Stimulated activated CD4-positive, alpha-beta T cell treated with anti-CD3 and anti-CD28 coated beads, Interleukin-12 subunit alpha, Interleukin-12 subunit beta, amount 100 ng/mL, for 4 hours (primary cell): ENCODE measurements around the gene IFI27L1.

Experiments used
- DNase-seq: peaks from one replicate; pipeline ENCODE4 v3.0.0-alpha.2; 2020

The IFI27L1 gene

DNA sequence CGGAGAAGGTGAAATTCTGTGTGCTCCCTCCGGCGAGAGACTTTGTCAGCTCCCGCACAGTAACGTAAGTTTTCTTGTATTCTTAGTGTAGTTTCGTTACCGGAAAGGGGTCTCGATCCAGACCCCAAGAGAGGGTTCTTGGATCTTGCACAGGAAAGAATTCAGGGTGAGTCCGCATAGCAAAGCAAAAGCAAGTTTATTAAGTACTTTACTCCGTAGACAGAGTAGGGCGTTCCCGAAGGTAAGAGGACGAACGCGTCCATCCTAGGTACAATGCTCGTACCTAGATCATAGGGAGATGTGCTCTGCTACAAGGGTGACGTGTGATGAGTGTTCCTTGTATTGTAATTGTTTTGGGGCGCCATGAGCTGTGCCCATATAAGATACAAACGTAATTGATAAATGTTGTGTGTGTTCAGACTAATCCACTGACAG, 293 bp downstream of the IFI27L1 start:
- DNase-seq, result no peak

- no peak for DNase-seq
Observed at GRCh38 chr14:94087891-94088290, 6.8 kb downstream of the IFI27L1 start.

DNA sequence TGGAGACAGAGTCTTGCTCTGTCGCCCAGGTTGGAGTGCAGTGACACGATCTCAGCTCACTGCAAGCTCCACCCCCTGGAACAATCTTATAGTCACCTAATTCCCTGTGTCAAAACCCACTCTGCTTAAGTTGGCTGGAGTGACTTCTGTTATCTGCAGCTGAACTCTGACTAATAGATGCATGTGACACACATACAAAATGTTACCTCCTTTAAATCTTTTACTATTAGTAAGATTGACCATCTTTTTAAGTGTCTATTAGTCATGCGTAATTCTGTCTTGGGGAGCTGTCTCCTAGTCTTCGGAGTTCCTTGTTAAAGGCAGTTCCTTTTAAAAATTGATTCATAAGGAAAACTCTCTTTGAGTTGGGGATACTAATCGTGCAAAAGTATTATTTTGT, 7.4 kb downstream of the IFI27L1 start:
- no peak for DNase-seq

- no peak for DNase-seq
Observed at GRCh38 chr14:94089479-94089878, 8.4 kb downstream of the IFI27L1 start.

DNA sequence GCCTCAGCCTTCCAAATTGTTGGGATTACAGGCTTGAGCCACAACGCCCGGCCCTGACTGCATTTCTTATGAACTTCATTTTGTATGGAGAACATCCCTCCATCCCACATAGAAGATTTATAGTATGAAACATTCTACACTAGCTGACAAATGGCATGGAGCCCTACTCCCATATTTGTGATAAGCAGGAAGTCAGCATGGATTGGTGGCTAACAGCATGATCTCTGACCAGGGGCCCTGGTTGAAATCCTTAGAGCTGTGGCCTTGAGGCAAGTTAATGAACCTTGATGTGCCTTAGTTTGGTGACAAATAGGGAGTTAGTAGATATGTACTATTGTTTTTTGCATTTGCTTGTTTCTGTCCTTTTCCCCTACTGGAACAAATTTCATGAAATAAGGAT, 12.3 kb downstream of the IFI27L1 start:
- no peak for DNase-seq

DNA sequence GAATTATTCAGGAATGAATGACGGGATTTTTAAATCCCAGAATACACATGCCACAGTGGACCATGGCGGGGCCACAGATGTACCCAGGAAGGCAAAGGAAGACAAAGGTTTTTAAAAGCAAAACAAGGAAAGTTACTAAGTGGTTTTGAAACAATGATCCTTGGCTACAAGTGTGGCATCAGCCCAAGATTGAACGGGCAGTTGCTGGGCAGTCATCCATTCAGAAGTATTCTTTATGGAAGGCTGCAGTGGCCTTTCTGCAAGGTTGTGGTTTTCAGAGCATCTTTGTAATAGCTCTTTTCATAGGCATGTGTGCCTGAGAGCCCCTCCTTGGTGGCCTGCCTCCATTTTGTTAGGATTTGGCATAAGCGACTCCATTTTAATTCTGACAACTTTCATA, 16.0 kb downstream of the IFI27L1 start:
- DNase-seq, result no peak

GRCh38 chr14:94098326-94098992, 17.3 kb downstream of the IFI27L1 start:
- DNase-seq, result no peak

GRCh38 chr14:94099006-94099405, 17.9 kb downstream of the IFI27L1 start:
- DNase-seq, result no peak

DNA sequence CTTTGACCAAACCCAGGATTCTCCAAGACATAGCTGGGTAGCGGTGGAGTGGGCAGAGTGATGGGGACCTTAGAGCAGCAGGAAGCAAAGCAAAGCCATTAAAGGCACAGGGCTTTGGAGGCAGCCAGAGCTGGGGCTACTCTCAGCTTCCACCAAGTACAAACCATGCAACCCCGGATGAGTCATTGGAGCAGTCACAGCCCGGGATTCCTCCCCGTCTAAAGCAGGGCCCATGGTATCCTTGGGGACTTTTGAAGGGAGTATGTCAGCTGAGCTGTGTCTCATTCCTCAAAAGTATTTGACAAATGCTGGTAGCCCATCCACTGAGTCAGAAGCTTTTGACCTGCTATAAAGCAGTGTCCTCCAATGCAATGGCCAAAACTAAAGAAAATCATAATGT, 19.7 kb downstream of the IFI27L1 start:
- DNase-seq, result no peak

DNA sequence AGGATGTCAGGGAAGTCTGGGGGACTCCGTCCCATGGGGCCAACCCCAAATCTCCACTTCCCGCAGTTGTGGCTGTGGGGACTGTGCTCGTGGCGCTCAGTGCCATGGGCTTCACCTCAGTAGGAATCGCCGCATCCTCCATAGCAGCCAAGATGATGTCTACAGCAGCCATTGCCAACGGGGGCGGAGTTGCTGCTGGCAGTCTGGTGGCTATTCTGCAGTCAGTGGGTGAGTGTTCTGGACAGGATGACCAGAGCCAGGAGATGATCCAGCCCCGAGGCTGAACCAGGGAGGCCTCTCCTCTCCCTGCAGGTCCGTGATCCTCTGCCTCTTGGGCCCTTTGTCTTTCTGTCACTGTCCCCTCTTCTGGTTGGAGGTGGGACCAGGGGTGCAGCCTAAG, 20.6 kb downstream of the IFI27L1 start:
- DNase-seq, result no peak

DNA sequence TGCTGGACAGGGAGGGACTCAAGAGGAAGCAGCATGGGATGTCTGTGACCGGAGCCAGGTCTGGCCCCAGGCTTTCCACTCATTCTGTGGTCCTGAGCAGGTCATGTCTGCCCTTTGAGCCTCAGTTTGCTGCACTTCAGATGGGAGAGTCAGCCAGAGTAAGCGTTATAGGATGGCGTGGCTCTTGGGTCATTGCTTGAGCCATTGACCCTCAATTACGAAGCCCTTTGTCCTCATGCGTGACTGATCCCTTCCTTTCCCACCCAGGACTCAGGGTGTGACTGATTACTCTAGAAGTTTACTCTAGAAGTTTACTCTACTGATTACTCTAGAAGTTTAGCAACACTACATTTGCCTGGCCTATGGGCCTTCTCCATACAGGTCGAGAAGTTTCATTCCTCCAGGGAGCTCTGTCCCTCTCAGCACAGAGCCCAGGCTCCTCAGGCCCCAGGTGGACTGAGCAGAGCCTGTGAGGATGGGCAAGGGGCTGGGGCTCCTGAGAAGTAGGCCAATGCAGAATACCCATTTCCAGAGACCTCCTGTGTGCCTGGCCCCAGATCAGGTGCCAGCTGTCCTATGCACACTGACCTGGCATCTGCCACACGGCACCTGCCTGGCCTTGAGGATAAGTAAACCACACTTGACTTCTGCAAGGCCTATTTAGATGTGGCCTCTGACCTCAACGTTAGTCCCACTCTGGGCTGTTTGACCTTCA, 21.8 kb downstream of the IFI27L1 start:
- no peak for DNase-seq

- DNase-seq, result no peak
Observed at GRCh38 chr14:94103554-94104150, 22.5 kb downstream of the IFI27L1 start.

DNA sequence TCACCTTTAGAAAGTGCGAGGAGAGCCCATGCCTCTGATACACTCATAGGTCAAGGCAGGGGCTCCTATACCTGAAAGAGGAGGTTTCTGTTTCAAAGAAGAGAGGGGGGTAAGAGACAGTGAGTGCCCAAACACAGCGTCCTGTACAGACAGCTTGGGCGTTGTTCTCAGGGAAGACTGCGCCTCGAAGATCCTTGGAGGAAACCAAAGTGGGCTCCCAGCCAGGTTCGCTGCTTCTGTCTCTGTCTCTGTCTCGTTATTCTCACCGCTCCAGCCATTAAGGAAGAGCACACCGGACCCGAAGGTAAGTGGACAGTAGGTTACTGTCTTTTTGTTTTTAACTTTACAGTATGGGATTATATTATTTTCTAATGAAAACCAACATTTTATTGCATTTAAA, 23.6 kb downstream of the IFI27L1 start:
- DNase-seq, result no peak

GRCh38 chr14:94109915-94110250, 28.8 kb downstream of the IFI27L1 start:
- no peak for DNase-seq

GRCh38 chr14:94110552-94111181, 29.6 kb downstream of the IFI27L1 start, which contains the start of gene IFI27:
Gene IFI27 (plus strand): TSS chr14:94110736.
- DNase-seq, result no peak

DNA sequence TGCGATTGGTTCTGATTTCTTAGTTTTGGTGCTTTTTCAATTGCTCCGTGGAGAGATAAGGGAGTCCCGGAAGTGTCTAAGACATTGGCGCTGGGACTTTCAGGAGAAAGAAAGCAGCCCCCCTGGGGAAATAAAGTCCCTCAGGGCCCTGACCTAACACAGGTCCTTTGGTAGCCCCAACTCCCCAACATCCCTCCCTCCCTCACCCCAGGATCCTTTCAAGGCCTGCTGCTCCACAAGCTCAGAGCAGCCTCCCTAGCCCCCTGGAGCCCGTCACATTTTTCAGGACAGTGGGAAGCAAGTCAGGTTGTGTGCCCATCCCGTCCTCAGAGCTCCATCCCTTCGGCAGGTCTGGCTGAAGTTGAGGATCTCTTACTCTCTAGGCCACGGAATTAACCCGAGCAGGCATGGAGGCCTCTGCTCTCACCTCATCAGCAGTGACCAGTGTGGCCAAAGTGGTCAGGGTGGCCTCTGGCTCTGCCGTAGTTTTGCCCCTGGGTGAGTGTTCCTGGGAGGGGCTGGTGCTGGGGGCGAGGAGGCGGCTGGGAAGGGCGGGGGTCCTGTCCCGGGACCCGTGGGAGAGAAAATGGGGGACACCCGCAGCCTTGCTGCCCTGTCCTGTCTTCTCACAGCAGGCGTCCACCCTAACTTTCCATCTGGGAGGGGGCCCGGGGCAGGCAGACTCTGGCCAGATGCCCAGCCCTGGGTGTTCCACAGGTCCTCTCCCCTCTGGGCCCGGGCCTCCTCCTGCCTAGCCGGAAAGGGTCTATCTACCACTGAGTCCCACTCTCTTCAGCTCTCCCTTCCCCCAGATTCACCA, 30.4 kb downstream of the IFI27L1 start:
- DNase-seq, result no peak

- DNase-seq, result no peak
Observed at GRCh38 chr14:94112513-94113063, 31.5 kb downstream of the IFI27L1 start.

GRCh38 chr14:94113073-94113472, 32.0 kb downstream of the IFI27L1 start:
- no peak for DNase-seq

DNA sequence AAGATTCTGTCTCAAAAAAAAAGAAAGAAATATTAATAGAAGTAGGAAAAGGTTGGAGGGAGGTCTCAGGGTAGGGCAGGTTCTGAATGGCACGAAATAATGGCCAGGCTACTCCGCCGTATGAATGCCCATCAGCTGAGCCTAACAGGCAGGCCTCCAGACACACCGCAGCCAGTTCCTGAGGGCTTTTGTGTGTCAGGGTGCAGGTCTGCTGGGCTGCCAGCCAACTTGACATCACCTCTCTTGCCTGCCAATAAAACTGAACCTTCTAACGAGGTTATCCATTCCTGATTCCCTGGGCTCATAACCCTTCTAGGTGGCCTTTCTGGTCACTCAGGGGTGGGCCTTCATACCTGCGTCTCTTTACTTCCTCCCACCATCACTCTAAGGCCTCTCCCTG, 32.4 kb downstream of the IFI27L1 start:
- DNase-seq, result no peak

GRCh38 chr14:94113908-94114588, 32.9 kb downstream of the IFI27L1 start:
- no peak for DNase-seq

- no peak for DNase-seq
Observed at GRCh38 chr14:94114589-94115057, 33.5 kb downstream of the IFI27L1 start.

- no peak for DNase-seq
Observed at GRCh38 chr14:94115058-94115591, 34.0 kb downstream of the IFI27L1 start.
